CD4-positive, alpha-beta T cell treated with Interleukin-4 for 4 hours (primary cell): ENCODE measurements around the gene CTNND2.
"Not testable (repeated sequence)": the region's sequence is repeated elsewhere in the genome, so short reads cannot be mapped to it uniquely, and the experiment has no call there.

Experiments used
- DNase-seq: peaks from one replicate; pipeline ENCODE4 v3.0.0-alpha.2; 2020

The CTNND2 gene

DNA sequence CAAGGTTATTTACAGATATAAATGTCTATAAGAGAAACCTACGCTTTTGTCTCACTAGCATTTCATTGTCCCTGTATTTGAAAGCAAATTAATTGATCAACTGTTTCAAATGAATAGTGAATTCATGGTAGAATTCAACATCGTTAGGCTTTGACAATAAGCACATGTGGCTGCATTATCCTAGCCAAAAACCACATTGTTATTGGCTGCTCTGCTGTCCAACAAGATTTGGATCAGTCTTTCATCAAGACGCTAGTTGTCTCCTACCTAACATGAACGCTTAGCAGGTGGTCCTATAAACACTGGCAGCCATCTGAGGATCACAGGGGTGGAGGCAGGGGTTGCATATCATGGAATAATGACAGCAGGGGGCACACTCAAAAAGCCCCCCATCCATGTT is 455.0 kb downstream of the CTNND2 start:
- DNase-seq: no peak

DNA sequence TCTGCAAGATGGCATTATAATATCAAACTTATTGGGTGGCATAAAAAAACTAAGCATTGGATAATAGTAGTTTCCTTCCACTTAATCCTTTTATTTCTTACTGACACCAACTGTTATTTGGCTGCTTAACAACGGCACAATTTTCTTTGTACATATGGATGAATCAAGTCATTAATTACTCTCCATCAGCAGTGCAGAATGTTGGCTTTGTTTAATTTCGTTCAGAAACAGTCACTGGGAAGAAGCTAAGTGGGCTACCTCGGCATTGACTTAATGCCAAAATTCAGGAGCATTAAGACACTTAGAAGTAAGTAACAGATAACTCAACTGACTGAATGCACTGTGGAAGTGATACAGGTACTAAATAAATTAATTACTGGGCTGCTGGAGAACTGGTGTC is 460.4 kb downstream of the CTNND2 start:
- no peak for DNase-seq

DNA sequence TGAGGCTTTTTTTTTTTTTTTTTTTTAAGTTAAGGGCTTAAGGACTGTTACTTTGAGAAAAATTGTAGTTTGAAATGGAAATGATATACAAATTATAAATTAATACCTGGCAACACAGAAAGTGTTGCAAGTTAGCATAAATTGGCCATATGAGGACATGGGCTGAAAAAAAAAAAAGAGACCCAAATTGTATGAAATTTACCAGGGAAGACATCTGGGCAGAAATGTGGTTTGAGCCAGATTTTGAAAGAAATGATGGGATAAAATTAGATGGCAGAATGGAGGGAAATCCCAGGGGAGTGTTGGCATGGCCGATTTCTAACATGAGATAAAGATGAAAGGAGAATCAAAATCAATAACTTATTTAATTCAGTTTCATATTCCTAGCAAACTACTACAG is 472.1 kb downstream of the CTNND2 start:
- DNase-seq: no peak

DNA sequence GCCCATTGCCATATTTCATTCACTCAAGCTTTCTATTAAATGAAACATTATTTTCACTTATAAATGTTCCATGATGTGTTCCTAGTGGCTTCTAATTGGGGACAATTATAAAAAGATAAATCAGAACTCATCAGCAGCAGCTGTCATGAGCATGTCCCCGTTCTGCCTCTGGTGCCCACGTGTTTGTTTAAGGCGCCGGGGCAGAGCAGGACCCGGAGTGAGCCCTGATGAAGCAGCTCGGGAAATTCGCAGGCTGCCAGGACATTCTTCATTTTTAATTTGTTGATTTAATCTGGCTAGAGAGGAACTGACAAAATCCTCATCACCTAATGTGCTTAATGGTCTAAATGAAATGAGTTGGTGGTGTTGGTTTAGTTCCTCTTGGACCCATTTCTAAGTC is 475.0 kb downstream of the CTNND2 start:
- DNase-seq: no peak

DNA sequence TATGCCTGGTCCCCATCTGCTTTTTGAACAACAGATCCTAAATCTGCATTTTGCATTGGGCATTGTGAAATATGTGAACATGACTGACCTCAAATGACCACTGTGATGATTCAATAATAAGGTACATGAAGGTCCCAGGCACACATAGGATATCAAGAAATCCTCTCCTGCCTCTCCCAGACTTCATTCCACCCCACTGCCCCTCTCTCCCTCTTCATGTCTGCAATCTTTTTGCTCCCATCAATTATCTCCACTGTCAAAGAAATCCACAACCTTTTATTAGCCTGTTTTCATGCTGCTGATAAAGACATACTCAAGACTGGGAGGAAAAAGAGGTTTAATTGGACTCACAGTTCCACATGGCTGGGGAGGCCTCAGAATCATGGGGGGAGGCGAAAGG is 476.7 kb downstream of the CTNND2 start:
- no peak for DNase-seq

DNA sequence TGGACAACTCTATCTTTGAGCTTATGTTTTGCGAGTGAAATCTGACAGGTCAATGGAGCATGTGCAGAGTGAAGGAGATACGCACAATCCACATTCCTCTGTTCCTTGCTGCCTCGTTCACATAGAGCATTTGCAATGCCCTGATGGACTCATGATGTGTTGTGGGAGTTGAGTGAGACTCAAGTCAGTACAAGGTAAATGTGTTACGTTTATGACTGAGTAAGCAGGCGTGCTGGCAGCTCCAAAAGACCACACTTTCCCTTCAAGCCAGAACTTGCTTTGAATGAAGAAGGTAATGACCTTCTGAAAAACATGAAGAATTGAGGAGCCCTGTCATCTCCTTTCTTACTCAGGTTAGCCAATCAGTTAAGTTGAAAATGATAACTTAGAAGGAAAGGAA is 477.8 kb downstream of the CTNND2 start:
- DNase-seq: no peak

DNA sequence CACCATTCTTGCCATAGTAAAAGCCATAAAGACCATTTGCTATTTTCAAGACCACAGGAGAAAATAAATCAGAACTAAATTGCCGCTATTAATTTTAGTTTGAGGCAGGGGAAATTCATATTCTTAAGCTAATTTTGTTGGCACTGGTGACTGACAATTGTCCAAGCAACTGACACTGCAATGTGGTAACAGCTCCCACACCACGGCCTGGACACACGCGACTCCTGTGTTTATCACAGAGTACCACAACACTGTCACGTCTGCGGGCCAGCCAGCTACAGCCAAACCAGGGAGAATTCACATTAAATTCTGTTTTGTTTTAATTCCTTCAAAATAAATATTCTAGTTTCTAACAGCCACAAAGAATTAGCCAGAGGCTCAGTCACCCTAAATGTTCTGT is 481.9 kb downstream of the CTNND2 start:
- DNase-seq: no peak

DNA sequence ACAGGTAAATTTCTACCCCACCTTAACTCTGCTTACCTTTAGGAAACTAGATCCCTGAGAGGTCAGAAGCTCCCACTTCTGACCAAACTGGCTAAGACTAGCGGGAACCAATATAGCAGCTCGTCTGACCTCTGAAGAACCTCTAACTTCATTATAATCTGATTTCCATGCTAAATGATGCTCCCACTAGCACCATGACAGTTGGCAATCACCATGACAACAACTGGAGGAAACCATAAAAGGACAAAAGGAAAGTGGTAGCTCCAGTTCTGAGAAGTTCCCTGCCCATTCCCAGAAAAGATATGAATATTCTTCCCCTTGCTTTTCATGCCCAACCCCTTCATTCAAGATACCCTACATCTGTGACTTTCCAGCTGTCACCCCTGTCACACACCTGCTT is 483.3 kb downstream of the CTNND2 start:
- no peak for DNase-seq

DNA sequence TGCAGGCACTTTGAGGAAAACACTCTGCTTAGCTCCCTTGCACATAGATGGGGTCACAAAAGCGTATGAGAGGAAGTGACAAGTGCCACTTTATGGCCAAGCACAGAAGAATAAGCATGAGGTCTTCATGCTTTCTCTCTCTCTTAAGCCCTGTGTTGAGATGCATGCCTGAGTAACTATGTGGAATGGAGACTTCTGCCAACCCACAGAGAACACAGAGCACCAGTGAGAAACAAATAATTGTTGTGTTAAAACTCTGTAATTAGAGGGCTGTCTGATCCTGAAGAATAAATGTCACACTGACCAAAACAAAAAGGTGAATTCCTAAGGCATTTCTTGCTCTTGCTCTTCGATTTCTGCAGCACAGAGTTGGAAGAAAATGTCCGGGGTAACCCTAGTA is 488.5 kb downstream of the CTNND2 start:
- no peak for DNase-seq

DNA sequence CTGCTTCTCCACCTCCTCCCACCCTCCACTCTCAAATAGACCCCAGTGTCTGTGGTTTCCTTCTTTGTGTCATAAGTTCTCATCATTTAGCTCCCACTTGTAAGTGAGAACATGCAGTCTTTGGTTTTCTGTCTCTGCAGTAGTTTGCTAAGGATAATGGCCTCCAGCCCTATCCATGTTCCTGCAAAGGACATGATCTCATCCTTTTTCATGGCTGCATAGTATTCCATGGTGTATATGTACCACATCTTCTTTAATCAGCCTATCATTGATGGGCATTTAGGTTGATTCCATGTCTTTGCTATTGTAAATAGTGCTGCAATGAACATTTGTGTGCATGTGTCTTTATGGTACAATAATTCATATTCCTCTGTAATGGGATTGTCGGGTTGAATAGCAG is 489.5 kb downstream of the CTNND2 start:
- not testable (repeated sequence) for DNase-seq

DNA sequence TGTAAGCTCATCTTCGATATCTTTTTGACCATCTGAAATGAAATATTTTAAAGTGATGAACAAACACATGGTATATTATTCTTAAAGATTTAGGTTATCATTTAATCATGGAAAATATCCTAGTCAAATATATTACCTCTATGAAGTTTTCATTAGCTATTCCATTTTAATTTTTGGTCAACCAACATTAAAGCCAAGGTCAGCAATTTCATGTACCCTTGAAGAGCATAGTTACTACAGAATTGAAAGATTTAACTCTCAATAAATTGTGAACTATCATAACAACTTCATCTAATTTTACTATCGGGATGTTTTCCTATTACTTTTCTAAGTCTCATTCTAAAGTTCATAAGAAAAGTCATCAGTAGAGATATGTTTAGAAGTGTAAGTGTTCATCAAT is 492.6 kb downstream of the CTNND2 start:
- no peak for DNase-seq

DNA sequence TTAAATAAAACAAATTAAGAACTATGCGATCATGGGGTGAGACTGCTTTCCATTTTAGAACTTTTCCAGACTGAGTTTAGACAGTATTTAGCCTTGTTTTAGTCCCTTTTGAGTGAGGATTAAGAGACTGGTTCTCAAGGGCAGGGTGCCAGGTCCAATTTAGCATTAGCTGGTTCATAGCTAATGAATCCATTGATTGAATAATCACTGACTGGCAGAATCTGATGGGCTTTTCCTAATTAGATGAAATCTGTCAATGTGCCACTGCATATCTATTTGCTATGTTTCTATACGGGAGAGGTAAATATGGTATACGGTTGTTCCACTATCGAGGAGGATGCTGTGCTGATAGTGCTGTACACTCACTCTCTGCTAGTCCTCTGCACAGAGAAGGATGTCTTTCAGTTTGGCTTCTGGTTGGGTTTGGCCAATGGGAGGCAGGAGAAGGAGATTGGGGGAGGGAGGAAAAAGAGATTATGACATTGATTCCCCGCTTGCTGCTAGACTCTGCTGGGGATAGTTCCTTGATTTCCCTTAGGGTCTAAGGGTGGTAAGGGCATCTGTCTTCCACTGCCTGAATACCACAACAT is 496.6 kb downstream of the CTNND2 start:
- DNase-seq: no peak

DNA sequence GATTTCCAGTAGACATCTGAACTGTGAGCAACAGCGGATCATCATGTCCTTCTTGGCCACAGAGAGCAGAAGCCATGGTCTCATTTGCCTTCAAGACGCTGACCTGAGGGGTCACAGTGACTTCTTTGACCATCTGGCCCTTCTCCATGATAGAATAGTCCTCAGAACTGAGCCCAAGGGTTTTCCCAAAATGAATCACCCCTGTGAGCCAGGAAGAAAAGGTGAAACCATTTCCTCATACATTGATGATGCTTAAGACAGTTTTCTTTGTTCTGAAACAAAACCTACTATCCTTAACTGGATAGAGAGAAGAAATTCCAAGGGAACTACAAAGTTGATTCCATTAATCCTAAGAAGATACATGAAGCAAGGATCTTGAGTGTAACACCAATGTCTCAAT is 503.9 kb downstream of the CTNND2 start:
- no peak for DNase-seq

DNA sequence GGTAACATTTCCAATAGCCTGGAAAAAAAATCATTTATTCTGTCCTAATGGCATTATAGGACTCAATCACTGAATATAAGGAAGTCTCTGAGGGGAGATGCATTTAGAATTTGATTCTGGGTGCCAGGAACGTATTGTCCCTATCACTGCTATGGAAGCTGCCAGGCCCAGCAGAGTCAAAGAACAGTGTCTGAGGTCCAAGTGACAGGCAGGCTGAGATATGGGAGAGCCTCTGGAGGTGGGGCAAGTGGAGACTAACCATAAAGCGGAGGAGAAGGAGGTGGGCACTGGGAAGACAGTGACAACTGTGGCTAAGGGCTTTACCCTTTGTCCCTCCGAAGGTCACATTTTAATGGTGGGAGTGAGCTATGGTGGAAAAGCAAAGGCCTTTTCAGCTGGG is 505.5 kb downstream of the CTNND2 start:
- DNase-seq: no peak

DNA sequence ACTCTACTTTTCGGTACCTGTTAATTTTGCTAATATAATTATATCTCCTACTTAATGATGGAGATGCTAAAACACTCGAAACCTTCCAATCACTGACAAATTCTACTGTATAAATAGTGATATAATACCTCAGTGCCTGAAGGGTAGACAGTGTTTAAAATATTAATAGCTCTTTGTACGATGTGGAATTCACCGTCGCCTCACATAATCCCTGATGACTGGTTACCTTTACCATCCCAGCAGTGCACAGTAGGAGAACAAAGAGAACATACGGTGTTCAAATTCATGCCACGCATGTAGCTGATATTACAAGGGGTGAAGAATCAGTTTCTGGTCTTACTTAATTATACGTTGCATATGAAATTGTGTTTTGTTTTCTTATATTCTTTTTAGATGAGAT is 506.7 kb downstream of the CTNND2 start:
- DNase-seq: no peak

DNA sequence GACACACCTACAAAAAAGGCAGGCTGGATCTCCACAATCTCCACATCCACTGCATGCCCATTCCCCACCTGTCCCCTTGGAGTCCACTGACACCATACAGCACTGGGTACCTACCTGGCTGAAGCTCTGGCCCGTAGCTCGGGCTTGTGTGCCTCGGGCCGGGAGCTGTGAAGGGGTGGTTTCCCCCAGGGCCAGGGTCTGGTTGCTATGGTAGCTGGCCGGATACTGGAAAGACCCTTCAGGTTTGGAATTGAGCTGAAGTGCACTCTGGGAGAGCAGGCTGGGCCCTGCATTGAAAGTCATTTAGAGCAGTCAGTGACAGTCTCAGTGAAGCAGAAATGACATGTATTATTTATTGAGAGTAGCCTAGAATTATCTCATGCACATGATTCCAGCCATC is 507.3 kb downstream of the CTNND2 start:
- DNase-seq: no peak

DNA sequence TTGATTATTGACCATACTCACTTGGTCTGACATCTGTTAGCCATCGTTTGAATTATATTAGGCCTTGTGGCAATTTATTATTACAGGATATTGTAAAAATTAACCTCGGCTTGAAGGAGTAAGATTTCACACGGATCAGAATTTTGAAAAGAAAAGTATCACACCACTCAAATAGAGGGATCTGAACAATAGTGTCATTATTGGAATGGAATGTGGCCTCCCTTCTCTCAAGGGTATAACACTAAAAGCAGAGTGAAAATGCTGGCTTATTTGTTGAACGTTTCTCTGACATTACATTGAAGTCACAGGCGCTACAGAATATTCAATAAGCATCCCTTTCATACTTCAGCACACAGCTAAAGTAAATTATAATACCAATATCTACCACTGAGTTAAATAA is 509.3 kb downstream of the CTNND2 start:
- no peak for DNase-seq

DNA sequence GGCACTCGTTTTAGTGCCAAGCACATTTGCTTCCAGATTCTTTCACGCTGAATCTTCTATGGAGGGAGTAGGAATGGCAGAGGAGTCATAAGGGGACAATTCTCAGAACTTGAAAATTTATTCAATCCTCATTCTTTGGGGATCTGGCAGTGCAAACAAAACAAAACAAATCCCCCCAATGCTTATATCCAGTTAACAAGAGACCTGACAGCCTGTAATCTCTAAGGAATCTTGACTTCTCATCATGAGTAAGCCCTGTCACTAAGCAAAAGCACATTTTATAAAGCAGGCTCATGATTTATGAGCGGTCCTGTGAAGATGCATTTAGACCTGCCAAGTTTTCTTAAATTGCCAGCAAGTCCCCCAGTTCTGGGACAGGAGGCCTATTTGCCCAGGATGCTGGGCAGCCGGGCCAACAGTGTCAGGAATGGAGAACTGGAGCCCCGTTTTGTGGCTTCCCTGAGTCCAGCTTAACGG is 513.9 kb downstream of the CTNND2 start:
- DNase-seq: no peak

DNA sequence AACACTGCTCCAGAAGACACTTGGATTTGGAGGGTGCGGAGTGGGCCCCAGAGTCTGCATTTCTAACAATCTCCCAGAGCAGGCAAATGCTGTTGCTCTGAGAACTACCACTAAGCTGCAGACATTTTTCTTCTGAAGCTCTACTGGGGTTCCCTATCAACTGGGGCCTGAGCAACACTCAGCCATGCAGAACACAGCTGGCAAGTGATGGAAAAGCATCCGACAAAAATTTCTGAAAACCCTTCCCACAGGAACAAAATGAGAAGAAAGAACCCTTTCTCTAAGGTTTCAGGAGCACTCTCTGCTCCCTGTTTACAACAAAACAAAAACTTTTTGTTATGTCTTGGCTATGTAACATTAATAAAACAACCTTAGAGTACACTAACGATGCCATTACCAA is 516.9 kb downstream of the CTNND2 start:
- DNase-seq: no peak

DNA sequence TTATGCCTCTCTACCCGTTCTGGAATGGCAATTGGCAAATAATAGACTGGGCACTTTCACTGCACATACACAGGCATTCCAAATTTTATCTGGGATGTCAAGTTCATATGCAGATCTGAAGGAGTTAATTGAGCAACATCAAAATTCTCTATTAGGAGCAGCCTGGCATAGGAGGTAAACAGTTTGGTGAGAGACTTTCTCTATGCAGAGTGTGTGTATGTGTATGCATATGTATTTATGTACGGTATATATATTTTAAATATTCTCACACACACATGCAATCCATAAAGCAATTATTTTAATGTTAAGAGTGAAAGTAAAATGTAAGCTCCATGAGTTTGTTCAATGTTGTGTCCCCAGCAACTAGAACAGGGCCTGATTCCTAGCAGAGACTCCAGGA is 517.8 kb downstream of the CTNND2 start:
- DNase-seq: no peak

DNA sequence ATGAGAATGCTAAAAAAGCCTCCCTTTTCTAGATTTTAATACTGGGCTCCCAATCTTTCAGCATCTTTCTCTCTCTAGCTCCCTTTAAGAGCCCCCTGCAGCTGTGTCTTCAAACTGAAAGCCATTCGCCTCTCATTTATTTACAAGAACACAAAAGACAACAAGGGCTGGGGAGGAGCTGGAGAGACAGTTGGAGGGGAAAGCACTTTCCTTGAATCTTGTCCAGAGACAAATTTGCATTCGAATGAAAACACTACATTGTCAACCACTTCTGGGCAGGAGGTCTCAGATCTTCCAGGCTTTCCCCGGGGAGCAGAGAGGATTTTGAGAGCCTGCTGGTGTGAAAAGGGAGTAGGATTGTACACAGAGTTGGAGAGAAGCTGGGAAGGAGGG is 518.3 kb downstream of the CTNND2 start:
- DNase-seq: no peak

DNA sequence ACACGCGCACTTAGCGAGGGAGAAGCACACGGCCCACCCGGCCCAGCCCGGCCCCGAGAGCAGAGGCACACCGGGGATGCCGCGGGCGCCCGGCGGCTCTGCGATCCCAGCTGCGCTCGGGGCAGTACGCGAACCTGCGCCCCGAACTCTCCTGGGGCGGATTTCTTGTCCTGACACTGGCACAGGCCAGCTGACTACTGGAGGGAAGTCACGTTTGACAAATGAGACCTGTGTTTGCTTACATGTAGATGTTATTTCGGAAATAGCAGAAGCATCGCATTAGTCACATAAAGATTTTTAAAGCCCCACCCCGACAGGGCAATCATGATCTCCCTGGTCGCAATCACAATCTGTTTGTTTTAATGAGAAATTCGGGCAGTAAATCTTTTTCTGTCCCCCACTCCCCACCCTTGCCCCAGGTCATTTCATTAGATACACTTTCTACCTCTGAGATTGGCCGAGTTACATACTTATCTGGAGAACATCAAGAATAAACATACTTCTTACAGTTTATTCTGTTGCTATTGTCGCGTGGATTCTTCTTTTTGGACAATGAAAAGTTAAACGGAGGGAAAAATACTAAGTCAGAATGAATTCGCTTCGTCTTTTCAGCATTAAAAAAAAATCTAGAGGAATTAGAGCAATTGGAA is 518.9 kb downstream of the CTNND2 start:
- no peak for DNase-seq

DNA sequence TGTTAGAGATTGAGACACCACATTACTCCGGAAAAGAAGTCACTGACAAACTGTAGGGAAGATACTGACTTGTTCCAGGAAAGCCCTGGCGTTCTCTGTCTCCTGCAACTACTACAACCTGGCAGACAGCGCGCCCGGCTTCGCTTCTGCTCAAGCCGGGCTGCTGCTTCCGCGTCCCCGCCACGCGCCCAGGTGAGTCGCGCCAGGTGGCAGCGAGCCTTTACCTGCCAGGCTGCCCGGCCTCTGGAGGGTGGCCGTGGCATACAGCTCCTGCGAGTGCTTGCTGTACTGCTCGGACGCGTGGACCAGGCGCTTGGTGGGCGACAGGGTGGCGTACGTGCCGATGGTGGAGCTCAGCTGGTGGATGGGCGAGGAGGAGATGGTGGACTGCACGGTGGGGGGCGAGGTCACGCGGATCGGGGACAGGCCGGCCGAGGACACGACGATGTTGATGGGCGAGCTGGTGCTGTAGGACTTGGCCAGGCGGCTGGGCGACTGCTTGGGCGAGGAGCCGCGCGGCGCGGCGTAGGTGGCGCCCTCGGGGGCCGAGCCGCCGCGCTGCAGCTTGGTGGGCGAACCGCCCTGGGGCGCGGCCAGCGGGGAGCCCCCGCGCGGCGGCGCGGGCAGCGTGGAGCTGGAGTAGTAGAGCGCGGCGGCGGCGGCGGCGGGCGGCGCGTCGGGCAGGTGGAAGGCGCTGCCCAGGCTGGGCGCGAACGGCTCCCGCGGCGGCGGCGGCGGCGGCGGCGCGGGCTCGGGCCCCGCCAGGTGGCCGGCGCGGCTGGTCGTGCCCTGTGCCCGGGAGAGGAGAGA is 519.6 kb downstream of the CTNND2 start:
- DNase-seq: no peak

DNA sequence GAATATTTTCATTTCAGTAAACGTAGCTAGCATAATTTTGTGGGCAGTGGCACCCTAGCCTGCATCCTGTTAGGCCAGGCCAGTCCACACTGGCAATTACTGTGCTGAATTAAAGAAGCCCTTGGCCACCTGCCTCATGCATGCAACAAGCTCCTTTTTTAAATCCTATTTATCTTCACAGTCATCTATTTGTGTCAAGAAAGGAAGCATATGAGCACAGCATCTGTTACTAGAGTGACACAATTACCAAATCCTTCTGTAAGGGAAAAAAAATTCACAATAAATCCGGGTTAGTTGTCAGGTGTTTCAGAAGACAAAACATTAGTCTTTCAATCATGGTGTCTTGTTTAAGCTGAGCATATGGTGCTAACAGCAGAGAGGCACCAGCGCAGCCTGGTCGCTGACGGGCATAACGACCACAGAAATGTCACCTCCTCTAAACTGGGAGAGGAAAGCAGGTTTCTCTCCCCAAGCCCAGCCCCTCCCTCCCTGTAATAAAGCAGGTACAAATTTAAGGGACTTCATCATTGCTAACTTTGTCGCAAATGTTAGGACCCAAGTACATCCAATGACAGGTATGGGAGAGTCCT is 520.6 kb downstream of the CTNND2 start:
- DNase-seq: no peak
